CD4-positive, alpha-beta T cell treated with Interferon alpha-2 for 1 hour (primary cell): ENCODE measurements around the gene ITGA6.

Source experiments
- DNase-seq, 2 donors: peaks; one replicate each; pipeline ENCODE4 v3.0.0-alpha.2; 2020 to 2022

Gene ITGA6

GRCh38 chr2:172416447-172417058 lies 10.8 kb upstream of the ITGA6 start:
- DNase-seq, result no peak

- no peak for DNase-seq
These were observed 7.2 kb upstream of the ITGA6 start for GRCh38 chr2:172420216-172420615.

GRCh38 chr2:172423160-172423559 lies 4.2 kb upstream of the ITGA6 start:
- no peak for DNase-seq

- DNase-seq, result no peak
These were observed 2.0 kb upstream of the ITGA6 start for GRCh38 chr2:172425336-172425735.

- DNase-seq, result no peak
These were observed 641 bp upstream of the ITGA6 start for GRCh38 chr2:172426635-172427255.

- peak; percentile 55 to 69 for DNase-seq
These were observed 825 bp downstream of the ITGA6 start for GRCh38 chr2:172427990-172428831.

GRCh38 chr2:172428832-172429210 lies 1.4 kb downstream of the ITGA6 start:
- DNase-seq, result no peak

GRCh38 chr2:172429301-172429968 lies 2.0 kb downstream of the ITGA6 start:
- no peak for DNase-seq

GRCh38 chr2:172430027-172430426 lies 2.6 kb downstream of the ITGA6 start:
- DNase-seq, result no peak

- DNase-seq, result no peak
These were observed 3.3 kb downstream of the ITGA6 start for GRCh38 chr2:172430678-172431077.

GRCh38 chr2:172431463-172431862 lies 4.1 kb downstream of the ITGA6 start:
- DNase-seq, result no peak

- no peak for DNase-seq
These were observed 4.6 kb downstream of the ITGA6 start for GRCh38 chr2:172431993-172432392.

- DNase-seq, result no peak
These were observed 5.8 kb downstream of the ITGA6 start for GRCh38 chr2:172433144-172433543.

GRCh38 chr2:172434821-172435605 lies 7.6 kb downstream of the ITGA6 start:
- peak; percentile 40 to 83 for DNase-seq

- no peak for DNase-seq
These were observed 8.2 kb downstream of the ITGA6 start for GRCh38 chr2:172435606-172435911.

- no peak for DNase-seq
These were observed 9.5 kb downstream of the ITGA6 start for GRCh38 chr2:172436889-172437288.

- DNase-seq, result peak; percentile 17 to 49
These were observed 10.3 kb downstream of the ITGA6 start for GRCh38 chr2:172437419-172438341.

- DNase-seq, result no peak
These were observed 11.5 kb downstream of the ITGA6 start for GRCh38 chr2:172438741-172439508.

- DNase-seq, result no peak
These were observed 12.1 kb downstream of the ITGA6 start for GRCh38 chr2:172439509-172439860.

GRCh38 chr2:172439911-172440310 lies 12.5 kb downstream of the ITGA6 start:
- no peak for DNase-seq

- peak in 1 of 2 donors; percentile 35 for DNase-seq
These were observed 13.4 kb downstream of the ITGA6 start for GRCh38 chr2:172440795-172441194.
